HepG2 (cell line): ENCODE data around the gene ZNF331. TPM values are rescaled to one million over a fixed set of nuclear protein-coding genes. Genes with fewer than 3 reads are reported as not detected.

ENCODE experiments used
- ATAC-seq: fragments of 200-7000 bp; cut with Tn5 transposase; 3 replicates; pipeline ENCODE4 v1.9.1; 2020; ENCODE audit warnings: mild to moderate bottlenecking, moderate library complexity
- BruUV-seq: library from RNA; stranded (reverse); fragments of 400-500 nt; replicated peaks from 2 replicates; lab custom pipeline; 2021; lab: Mats Ljungman, UMichigan
- CTCF ChIA-PET: fragments of 300-600 bp; formaldehyde crosslinking; extraction: SDS; loops from one replicate; lab custom pipeline; 2021; ENCODE audit warnings: low total read pairs, inconsistent platforms, low intra/inter-chr PET ratio; lab: Yijun Ruan, JAX
- POLR2A ChIA-PET: fragments of 350-600 bp; sonication (Branson Sonifier 250); formaldehyde crosslinking; loops from one replicate; lab custom pipeline; 2020; ENCODE audit warnings: antibody characterized with exemption, inconsistent platforms; lab: Yijun Ruan, JAX
- DNase-seq: peaks from one replicate; pipeline ENCODE4 v3.0.0-alpha.2; 2015; ENCODE audit warnings: low spot score
- FAIRE-seq: peaks from 3 replicates; lab custom pipeline; 2011; peaks lifted over from hg19 to GRCh38; lab: Jason Lieb, UNC
- H2AFZ ChIP-seq: one replicate; pipeline ENCODE4 v1.6.1; 2011; ENCODE audit warnings: low read length, inconsistent platforms
- H3K27ac ChIP-seq: fragments of 300-600 bp; 3 replicates; pipeline ENCODE4 v1.8.0; 2011; ENCODE audit warnings: mixed run types, mild to moderate bottlenecking, mixed read lengths, low read length, inconsistent platforms; ENCODE audit not compliant: insufficient read depth; ENCODE audit errors: extremely low read length
- H3K27me3 ChIP-seq, 2 experiments: fragments of 200-600 bp in 1 of 2; 2 replicates in 1 of 2; 3 replicates in 1 of 2; pipeline versions ENCODE4 v1.6.0 to v1.8.0; 2011; ENCODE audit warnings: low read length in 2 of 2, mild to moderate bottlenecking in 2 of 2, moderate library complexity in 2 of 2, inconsistent platforms in 1 of 2; ENCODE audit not compliant: insufficient read depth in 2 of 2, control insufficient read depth in 1 of 2
- H3K36me3 ChIP-seq, 2 experiments: fragments of 200-600 bp in 1 of 2; replicated peaks in 1 of 2; 2 replicates in 1 of 2; 3 replicates in 1 of 2; pipeline versions ENCODE4 v1.5.1 to v1.8.0; 2011; ENCODE audit warnings: low read length in 2 of 2, inconsistent platforms in 1 of 2; ENCODE audit not compliant: insufficient read depth in 2 of 2, control insufficient read depth in 1 of 2
- H3K4me1 ChIP-seq: 2 replicates; pipeline ENCODE4 v1.5.1; 2012; ENCODE audit warnings: low read length, inconsistent platforms; ENCODE audit not compliant: insufficient read depth
- H3K4me2 ChIP-seq: 2 replicates; pipeline ENCODE4 v1.6.0; 2011; ENCODE audit warnings: low read depth, low read length, inconsistent platforms
- H3K4me3 ChIP-seq, 3 experiments: fragments of 200-600 bp in 1 of 3; sonication (generic), shearing (Covaris generic) in 1 of 3; replicated peaks in 1 of 3; 2 replicates each; pipeline ENCODE4 v1.5.1; 2011 to 2016; ENCODE audit warnings: low read length in 3 of 3, inconsistent platforms in 2 of 3, low read depth in 2 of 3, mild to moderate bottlenecking in 2 of 3, control low read depth in 1 of 3, mixed read lengths in 1 of 3; ENCODE audit not compliant: insufficient read depth in 1 of 3
- H3K79me2 ChIP-seq: one replicate; pipeline ENCODE4 v1.6.1; 2011; ENCODE audit warnings: low read length, inconsistent platforms; ENCODE audit not compliant: insufficient read depth
- H3K9ac ChIP-seq: 2 replicates; pipeline ENCODE4 v1.6.0; 2011; ENCODE audit warnings: mild to moderate bottlenecking, low read depth, low read length, inconsistent platforms; ENCODE audit not compliant: insufficient read depth
- H3K9me3 ChIP-seq: 2 replicates; pipeline ENCODE4 v1.5.1; 2012; ENCODE audit warnings: mild to moderate bottlenecking, low read length
- H4K20me1 ChIP-seq: 2 replicates; pipeline ENCODE4 v1.6.0; 2011; ENCODE audit warnings: inconsistent platforms, mild to moderate bottlenecking, low read length, moderate library complexity; ENCODE audit not compliant: insufficient read depth
- ADNP ChIP-seq: sonication (generic); formaldehyde crosslinking; IDR thresholded peaks from 2 replicates; pipeline ENCODE4 v1.4.0; 2020; ENCODE audit warnings: missing genetic modification reagents
- E2F2 ChIP-seq: sonication (generic); formaldehyde crosslinking; IDR thresholded peaks from 2 replicates; pipeline ENCODE4 v1.4.0; 2020; ENCODE audit warnings: missing genetic modification reagents, borderline replicate concordance
- GATAD2A ChIP-seq: IDR thresholded peaks from 2 replicates; pipeline ENCODE4 v1.6.1; 2016
- HOMEZ ChIP-seq: IDR thresholded peaks from 2 replicates; pipeline ENCODE4 v1.6.1; 2016; ENCODE audit warnings: low read depth
- PHF5A ChIP-seq: IDR thresholded peaks from one replicate; pipeline ENCODE4 v1.6.1; 2018; ENCODE audit warnings: low read depth, missing genetic modification reagents; ENCODE audit not compliant: unreplicated experiment
- POGZ ChIP-seq: sonication (generic); formaldehyde crosslinking; IDR thresholded peaks from 2 replicates; pipeline ENCODE4 v1.4.0; 2020; ENCODE audit warnings: mild to moderate bottlenecking, missing genetic modification reagents
- REST ChIP-seq, 2 experiments: IDR thresholded peaks; 2 replicates each; pipeline ENCODE4 v1.6.1; 2011 to 2012; ENCODE audit warnings: low read length in 2 of 2, borderline replicate concordance in 1 of 2, low read depth in 1 of 2, mild to moderate bottlenecking in 1 of 2, moderate library complexity in 1 of 2
- TFDP1 ChIP-seq: IDR thresholded peaks from 2 replicates; pipeline ENCODE4 v1.6.1; 2016; ENCODE audit warnings: missing compliant biosample characterization, missing genetic modification reagents, borderline replicate concordance
- ZNF207 ChIP-seq: fragments of 450-650 bp; IDR thresholded peaks from 2 replicates; pipeline ENCODE4 v1.6.1; 2016; ENCODE audit warnings: antibody characterized with exemption, borderline replicate concordance
- ZNF530 ChIP-seq: sonication (generic); formaldehyde crosslinking; IDR thresholded peaks from 2 replicates; pipeline ENCODE4 v1.5.0; 2020; ENCODE audit warnings: low read depth, mild to moderate bottlenecking, missing genetic modification reagents
- ZNF597 ChIP-seq: sonication (generic); formaldehyde crosslinking; IDR thresholded peaks from 2 replicates; pipeline ENCODE4 v1.5.0; 2020; ENCODE audit warnings: missing genetic modification reagents
- WGBS: methylation state at CpG from one replicate; pipeline ENCODE4 v1.1.6; 2017; ENCODE audit warnings: low lambda C conversion rate; 5-methylcytosine and 5-hydroxymethylcytosine counted together
- in situ Hi-C: cut with HindIII; loops from 2 replicates; pipeline ENCODE4 v1.10.0; 2017; ENCODE audit warnings: low pct_unique_long_range_greater_than_20kb; ENCODE audit not compliant: extremely low pct_ligation_motif_present
- intact Hi-C: fragments of 100-400 bp; cut with micrococcal nuclease; formaldehyde crosslinking; loops from one replicate; pipeline ENCODE4 v1.10.0; 2022; ENCODE audit not compliant: unreplicated experiment
- polyA plus RNA-seq, 8 experiments: library from polyadenylated mRNA; depleted of rRNA in 3 of 8; stranded (reverse) in 7 of 8; unstranded in 1 of 8; fragments of >200 nt; fragmentation: Illumina TruSeq in 4 of 8; extraction: Trizol in 4 of 8; gene quantifications; 2 replicates each; pipeline versions ENCODE4 v1.2.1 to v1.2.3, GENCODE V29; 2011 to 2016; ENCODE audit warnings: low read depth in 4 of 8, missing spikeins in 1 of 8, mixed read lengths in 1 of 8; ENCODE audit not compliant: insufficient read depth in 1 of 8
- total RNA-seq, 5 experiments: library from RNA; depleted of rRNA; stranded (reverse); fragments of >200 nt; fragmentation: Illumina TruSeq; extraction: Trizol; gene quantifications; 2 replicates each; pipeline ENCODE4 v1.2.3, GENCODE V29; 2016; ENCODE audit warnings: low read depth in 1 of 5

ZNF331 gene
- total and polyA plus RNA-seq, 2 of the 13 experiments (the other 11 are each of a cell fraction or from before 2014, with no cell fraction given): 8.2 to 13.3 TPM

GRCh38 chr19:53520547-53521372 lies 17.2 kb upstream of the ZNF331 start:
- ATAC-seq: peak; percentile 98
- ChIA-PET POLR2A (interaction anchor here (0.9 to 1.3 kb wide), 5 partner anchors 11 to 16 kb away, joined by 3 to 7 read pairs (median 5); partner anchors contain the start of gene ZNF331), CTCF (no interaction called here)
- no TSS peak for BruUV-seq
- H3K27me3 ChIP-seq: no peaks in the 10 kb centered on the region
- H3K79me2 ChIP-seq: peaks cover 6% of the 10 kb centered on the region
- DNase-seq: peak; percentile 87
- H3K9ac ChIP-seq: peak overlapping the region; percentile 64
- H3K27ac ChIP-seq: peak overlapping the region; percentile 36
- H3K36me3 ChIP-seq: no peaks in the 10 kb centered on the region
- H3K4me2 ChIP-seq: peak overlapping the region; percentile 74
- FAIRE-seq: peak; percentile 67
- WGBS: 70% methylated on average over 41 of the region's 46 CpGs
- in situ Hi-C loops (no loop called here), intact Hi-C loops (no loop called here)
- peaks cover 6% of the 10 kb centered on the region for H3K9me3 ChIP-seq
- H2AFZ ChIP-seq: no peak overlapping the region
- peak overlapping the region; percentile 72 to 79 (median 73); a peak in 5 of 6 replicates for H3K4me3 ChIP-seq
- H3K4me1 ChIP-seq: peaks cover 35% of the 10 kb centered on the region
- no peaks in the 10 kb centered on the region for H4K20me1 ChIP-seq
- TF ChIP-seq HOMEZ: peak; percentile 53; the same call in 1 of the 2 replicates
- peak; percentile 36 for TF ChIP-seq PHF5A (CRISPR knock-in tag)
- TF ChIP-seq E2F2 (CRISPR knock-in tag): no peak
- TF ChIP-seq REST (IDR thresholded peaks at IDR 0.05; ENCODE audit: borderline replicate concordance in 1 of 2, low read depth in 1 of 2, low read length in 2 of 2): no peak
- TF ChIP-seq ZNF530 (CRISPR knock-in tag): no peak
- peak; percentile 24; the same call in 1 of the 2 replicates for TF ChIP-seq GATAD2A (CRISPR knock-in tag)
- peak; percentile 92 for TF ChIP-seq TFDP1 (CRISPR knock-in tag)
- peak; percentile 77; the same call in 1 of the 2 replicates for TF ChIP-seq POGZ (CRISPR knock-in tag)
- no peak for TF ChIP-seq ZNF597 (CRISPR knock-in tag)
- TF ChIP-seq ZNF207: no peak
- TF ChIP-seq ADNP (CRISPR knock-in tag): no peak
